Hepatocyte (in vitro differentiated cells): ENCODE measurements around the gene LINC00237.

Experiments
- CTCF ChIP-seq: fragments of 200-600 bp; sonication (generic); IDR thresholded peaks from 2 replicates; pipeline ENCODE4 v1.5.1; 2016; ENCODE audit warnings: antibody characterized with exemption, mild to moderate bottlenecking; ENCODE audit not compliant: poor library complexity
- EZH2 ChIP-seq: fragments of 200-600 bp; sonication (generic); IDR thresholded peaks from 2 replicates; pipeline ENCODE4 v1.6.1; 2016; ENCODE audit warnings: antibody characterized with exemption, mild to moderate bottlenecking, borderline replicate concordance

- TF ChIP-seq CTCF (no peak), EZH2 (no peak)
These were observed 35.7 kb upstream of the LINC00237 start for GRCh38 chr20:21141825-21142224.
